Upper lobe of left lung (tissue), 4 donors: ENCODE measurements around the gene CENPP.

ENCODE experiments used
- CTCF ChIP-seq, 6 experiments: fragments of 450-650 bp in 4 of 6; fragments of 200-600 bp in 2 of 6; sonication (generic) in 2 of 6; IDR thresholded peaks; one replicate each; pipeline ENCODE4 v1.5.1; 2016 to 2019; ENCODE audit warnings: antibody characterized with exemption in 6 of 6
- POLR2A ChIP-seq, 4 donors: fragments of 450-650 bp; IDR thresholded peaks; one replicate each; pipeline ENCODE4 v1.5.1; 2016 to 2017; ENCODE audit warnings: antibody characterized with exemption in 4 of 4, mild to moderate bottlenecking in 2 of 4
- POLR2AphosphoS5 ChIP-seq, 2 donors: sonication (generic); formaldehyde crosslinking; IDR thresholded peaks; one replicate each; pipeline ENCODE4 v1.5.1; 2017; ENCODE audit warnings: antibody characterized with exemption in 2 of 2

GRCh38 chr9:92463984-92464383 lies 138.2 kb downstream of the CENPP start:
- TF ChIP-seq CTCF (IDR thresholded peaks at IDR 0.05) (no peak), POLR2A (IDR thresholded peaks at IDR 0.05) (no peak), POLR2AphosphoS5 (IDR thresholded peaks at IDR 0.05) (no peak)
